ENCODE data around the gene FHIT.

The FHIT gene

DNA sequence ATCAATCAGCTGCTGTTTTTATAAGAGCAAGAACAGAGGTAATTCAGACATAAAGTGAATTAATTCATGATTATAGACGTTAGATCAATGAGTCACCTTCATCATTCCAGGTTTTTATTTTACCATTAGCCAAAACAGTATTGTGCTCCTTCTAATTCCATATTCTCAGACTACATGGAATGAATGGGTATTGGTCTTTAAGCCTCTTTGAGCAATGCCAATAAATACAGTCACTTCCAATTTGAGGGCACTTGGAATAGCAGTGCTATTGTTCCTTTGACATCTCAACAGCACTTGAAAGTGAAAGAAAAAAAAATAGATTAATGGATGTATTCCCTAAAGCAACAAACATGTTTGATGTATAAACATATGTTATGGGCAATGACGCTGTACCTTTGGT lies 1370.5 kb downstream of the FHIT start:
- TF ChIP-seq, protein P1, sequence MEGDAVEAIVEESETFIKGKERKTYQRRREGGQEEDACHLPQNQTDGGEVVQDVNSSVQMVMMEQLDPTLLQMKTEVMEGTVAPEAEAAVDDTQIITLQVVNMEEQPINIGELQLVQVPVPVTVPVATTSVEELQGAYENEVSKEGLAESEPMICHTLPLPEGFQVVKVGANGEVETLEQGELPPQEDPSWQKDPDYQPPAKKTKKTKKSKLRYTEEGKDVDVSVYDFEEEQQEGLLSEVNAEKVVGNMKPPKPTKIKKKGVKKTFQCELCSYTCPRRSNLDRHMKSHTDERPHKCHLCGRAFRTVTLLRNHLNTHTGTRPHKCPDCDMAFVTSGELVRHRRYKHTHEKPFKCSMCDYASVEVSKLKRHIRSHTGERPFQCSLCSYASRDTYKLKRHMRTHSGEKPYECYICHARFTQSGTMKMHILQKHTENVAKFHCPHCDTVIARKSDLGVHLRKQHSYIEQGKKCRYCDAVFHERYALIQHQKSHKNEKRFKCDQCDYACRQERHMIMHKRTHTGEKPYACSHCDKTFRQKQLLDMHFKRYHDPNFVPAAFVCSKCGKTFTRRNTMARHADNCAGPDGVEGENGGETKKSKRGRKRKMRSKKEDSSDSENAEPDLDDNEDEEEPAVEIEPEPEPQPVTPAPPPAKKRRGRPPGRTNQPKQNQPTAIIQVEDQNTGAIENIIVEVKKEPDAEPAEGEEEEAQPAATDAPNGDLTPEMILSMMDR (IDR thresholded peaks at IDR 0.05; ENCODE audit: borderline replicate concordance, insufficient read depth, low read depth, low read length), result no peak
- H3K4me3 ChIP-seq (ENCODE audit: low read depth, low read length), result no peak overlapping the region

DNA sequence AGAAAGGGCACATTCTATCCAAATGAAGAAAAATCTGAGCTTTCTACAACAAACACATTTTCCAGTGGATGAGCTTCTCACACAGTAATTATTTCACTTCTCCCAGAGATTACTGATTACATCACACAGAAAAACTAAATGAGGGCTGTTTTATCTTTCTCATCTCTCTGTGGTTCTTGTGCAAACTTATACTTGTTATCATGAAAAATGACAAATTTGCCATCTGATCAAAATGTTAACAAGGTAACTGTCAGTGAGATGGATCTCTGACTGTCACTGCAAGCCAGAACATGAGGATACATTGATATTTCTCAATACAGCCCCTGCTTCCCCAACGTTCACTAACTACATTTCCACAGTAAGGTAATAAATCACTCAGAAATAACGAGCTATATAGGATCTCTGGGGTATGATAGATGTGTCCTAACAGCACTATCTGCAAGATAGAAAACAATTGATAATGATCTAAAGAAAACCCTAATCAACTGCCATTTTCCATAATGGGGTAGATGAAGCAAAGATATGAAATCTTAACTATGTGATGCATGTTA lies 1372.1 kb downstream of the FHIT start:
- TF ChIP-seq, protein P1 (IDR thresholded peaks at IDR 0.05; ENCODE audit: borderline replicate concordance, insufficient read depth, low read depth, low read length), result no peak
- H3K4me3 ChIP-seq (ENCODE audit: low read depth, low read length), result no peak overlapping the region

DNA sequence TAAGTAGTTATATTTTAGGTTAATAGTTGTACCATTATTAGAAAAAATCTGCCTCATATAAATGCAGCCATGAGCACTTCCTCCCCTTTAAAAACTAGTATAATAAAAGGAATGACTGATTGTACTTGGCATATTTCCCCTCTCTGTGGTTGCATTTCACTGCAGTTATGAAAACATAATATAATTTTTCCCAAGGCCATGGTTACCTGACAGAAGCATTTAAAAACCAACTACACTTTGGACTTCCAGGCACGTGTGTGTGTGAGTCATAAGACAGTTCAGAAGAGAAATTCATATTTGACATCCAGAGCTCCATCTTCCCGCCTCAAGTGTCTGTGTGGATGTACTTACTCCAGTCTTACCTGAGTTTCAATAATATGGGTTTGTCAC lies 1373.2 kb downstream of the FHIT start:
- H3K4me3 ChIP-seq (ENCODE audit: low read depth, low read length), result no peak overlapping the region
- TF ChIP-seq, protein P1 (IDR thresholded peaks at IDR 0.05; ENCODE audit: borderline replicate concordance, insufficient read depth, low read depth, low read length), result no peak

DNA sequence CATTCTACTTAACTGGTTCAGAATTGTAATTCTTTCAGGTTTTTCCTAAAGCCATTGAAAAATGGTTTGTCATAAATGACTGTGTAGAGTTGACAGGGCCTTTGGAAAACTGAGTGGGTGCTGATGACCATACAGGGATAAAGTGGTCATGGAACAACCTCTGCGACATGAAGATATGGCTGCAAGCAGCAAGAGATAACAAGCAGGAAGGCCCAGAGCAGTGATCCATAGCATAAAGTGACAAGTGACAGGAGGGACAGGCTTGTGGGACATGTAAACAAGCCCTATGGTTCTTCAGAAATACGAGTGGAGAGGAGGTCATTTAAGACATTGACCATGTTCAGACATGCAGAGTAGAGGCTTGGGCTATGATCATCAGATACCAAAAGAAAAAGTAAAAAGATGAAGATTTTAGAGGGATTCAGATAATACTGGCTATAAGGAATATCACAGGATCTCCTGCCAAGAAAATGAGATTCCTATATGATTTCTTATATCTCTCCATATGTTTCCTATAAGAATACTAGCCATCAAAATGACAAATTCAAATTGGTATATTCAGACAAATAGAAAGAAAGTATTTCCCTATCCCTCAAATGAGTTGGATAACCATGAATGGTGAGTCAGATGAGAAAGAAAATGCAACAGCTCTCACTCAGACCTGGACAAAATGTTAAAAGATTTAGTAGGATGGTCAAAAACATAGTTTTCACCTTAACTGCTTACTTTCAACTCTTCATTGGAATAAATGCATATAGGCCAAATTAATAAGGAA lies 1373.8 kb downstream of the FHIT start:
- TF ChIP-seq, protein P1 (IDR thresholded peaks at IDR 0.05; ENCODE audit: borderline replicate concordance, insufficient read depth, low read depth, low read length), result no peak
- H3K4me3 ChIP-seq (ENCODE audit: low read depth, low read length), result no peak overlapping the region

DNA sequence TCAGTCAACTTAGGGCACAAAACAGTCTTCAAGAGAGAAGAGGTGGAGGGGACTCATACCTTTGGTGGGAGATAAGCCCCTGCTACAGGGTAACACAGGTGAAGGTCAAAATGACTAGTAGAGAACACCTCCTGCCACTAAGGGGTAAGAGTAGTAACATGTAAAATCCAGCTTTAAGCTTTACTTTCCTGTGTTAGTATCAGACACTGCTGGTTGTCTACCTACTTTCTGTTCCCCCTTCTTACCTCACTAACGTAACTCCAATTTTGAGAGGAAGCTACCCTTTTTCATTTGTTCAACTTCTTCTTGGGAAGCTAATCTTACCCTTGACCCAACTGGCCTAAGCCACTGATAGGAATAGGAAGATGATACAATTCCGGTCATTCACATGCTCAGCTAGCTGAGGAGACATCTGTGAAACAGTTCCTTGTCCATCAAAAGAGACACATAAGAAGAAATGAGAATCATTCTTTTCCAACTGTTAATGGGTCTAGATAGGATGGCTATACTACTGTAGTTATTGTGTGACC lies 1374.7 kb downstream of the FHIT start:
- TF ChIP-seq, protein P1 (IDR thresholded peaks at IDR 0.05; ENCODE audit: borderline replicate concordance, insufficient read depth, low read depth, low read length), result no peak
- H3K4me3 ChIP-seq (ENCODE audit: low read depth, low read length), result no peak overlapping the region

DNA sequence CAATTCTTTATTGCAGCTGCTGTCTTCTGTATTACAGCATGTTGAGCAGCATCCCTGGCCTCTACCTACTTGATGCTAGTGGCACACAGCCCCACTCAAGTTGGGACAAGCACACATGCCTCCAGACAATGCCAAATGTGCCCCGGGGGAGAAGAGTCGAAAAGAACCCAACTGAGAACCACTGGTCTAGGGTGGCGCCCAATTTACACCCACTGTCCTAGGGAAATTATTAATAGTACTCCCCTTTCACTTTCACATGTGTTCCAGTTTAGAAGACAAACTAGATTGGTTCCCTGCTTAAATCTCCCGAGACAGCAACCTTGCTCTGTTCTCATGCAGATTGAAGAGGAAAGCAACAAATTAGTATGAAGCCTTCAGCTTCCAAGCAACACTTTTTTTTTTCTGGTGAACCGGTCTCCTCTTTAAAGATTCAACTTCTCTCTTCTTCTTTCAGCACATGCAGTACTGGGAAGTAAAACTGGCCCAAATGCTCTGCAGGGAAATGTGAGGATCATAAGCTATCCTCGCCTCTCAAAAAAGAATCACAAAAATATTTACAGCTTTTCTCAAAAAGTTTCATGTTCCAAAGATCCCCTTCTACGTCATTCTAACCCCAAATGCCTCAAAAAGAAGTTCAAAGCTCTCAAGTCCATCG lies 1377.5 kb downstream of the FHIT start:
- TF ChIP-seq, protein P1 (IDR thresholded peaks at IDR 0.05; ENCODE audit: borderline replicate concordance, insufficient read depth, low read depth, low read length), result no peak
- no peak overlapping the region for H3K4me3 ChIP-seq (ENCODE audit: low read depth, low read length)
